ENCODE data around the gene SHISAL1.

The SHISAL1 gene

DNA sequence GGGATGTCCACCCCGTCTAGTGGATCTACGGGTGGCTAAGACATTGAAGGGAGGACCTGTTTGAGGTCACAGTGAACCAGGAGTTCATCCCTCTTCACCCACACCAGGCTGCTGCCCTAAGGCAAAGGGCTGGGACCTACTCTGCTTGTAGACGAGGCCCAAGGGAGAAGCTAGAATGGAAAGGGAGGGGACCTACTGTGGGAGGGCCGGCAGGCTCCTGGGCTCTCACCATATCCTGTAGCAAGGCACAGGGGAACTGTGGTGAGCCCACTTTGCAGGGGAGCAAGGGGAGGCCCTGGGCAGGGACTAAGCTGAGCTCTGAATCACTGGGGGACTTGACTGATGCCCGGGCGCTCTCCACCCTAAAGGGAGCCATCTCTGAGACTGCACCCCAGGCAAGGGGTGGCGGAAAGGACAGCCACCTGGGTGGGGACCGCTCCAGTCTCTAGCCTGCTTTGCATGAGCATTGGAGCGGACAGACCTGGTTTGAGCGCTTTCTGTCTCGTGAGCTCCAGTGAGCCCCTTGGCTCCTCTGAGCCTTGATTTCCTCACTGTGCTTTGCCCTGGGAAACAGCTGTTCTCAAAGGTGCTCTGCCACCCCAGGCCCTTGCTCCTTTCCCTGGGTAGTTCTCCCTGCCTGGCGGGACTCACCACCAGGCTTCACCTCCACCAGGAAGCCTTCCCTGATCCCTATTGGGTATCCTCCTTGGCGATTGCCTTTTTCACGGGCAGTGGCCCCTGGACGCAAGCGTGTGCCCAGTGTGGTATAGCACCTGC, 107.8 kb downstream of the SHISAL1 start:
- DNase-seq: no peak

GRCh38 chr22:44203203-44203602, 109.5 kb downstream of the SHISAL1 start:
- no peak for DNase-seq

- DNase-seq: no peak
These were observed 110.4 kb downstream of the SHISAL1 start for GRCh38 chr22:44202261-44202789.

DNA sequence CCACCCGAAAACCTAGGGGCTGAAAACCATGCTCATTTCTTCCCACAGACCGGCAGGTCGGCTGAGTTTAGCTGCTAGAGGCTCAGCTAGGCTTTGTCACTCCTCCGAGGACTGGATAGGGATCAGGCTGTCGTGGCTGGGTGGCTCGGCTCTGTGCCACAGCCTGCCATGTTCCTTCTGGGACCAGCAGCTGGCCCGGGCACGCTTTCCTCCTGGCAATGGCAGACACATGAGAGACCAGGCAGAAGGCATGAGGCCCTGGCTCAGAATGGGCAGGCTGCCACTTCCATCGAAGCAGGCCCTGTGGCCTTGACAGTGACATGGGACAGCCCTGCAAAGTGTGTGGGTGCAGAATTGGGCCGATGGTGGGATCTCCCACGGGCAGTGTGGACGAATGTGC, 111.1 kb downstream of the SHISAL1 start:
- DNase-seq: no peak

GRCh38 chr22:44200855-44201550, 111.7 kb downstream of the SHISAL1 start:
- DNase-seq: no peak

DNA sequence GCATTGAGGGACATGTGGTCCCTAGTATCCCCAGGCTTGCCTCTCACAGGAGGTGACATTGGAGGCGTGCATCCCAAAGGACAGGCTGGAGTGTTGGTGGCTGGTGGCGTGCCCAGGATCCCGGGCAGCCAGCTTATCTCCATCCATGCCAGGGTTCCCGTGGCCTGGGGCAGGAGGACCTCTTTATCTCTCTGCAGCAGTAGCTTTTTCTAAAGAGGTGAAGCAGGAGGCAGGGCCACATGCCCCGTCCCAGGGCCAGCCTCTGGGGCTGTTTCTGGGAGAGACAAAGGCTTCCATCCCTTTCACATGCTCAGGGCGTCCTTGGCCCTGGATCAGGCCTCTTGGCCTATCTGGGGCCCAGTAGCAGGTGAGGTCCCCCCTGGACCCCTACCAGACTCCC, 112.3 kb downstream of the SHISAL1 start:
- no peak for DNase-seq

DNA sequence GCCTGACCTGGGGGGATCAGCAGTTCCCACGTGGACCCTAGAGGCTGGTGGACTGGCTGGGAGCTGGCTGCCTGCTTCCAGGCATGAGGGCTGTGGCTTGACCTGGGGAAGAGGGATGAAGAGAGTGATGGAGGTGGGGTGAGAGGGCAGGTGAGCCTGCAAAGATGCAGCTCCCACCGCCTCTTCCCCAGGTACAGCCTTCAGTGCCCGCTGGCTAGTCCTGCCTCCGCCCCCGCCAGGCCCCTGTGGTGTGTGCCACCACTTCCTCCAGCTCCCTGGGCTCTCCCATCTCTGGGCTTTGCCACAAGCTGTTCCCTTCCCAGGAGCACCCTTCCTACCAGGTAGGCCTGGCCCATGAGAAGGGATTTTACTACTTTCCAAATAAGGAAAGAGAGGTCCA, 112.9 kb downstream of the SHISAL1 start:
- DNase-seq: no peak

DNA sequence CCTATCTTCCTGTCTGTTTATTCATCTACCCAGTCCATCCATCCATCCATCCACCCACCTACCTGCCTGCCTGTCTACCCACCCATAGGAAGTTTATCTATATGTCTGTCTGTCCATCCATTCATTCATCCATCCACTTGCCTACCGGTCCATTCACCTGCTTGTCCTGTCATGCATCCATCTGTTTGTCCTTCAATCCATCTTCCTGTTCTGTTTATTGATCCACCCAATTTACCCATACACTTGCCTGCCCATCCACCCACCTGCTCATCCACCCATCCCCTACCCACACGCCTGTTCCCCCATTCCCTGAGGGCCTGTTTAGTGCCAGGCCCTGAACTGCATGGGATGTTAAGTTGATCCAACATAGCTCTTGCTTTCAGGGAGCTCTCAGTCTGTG, 113.6 kb downstream of the SHISAL1 start:
- DNase-seq: no peak

- DNase-seq: no peak
These were observed 115.5 kb downstream of the SHISAL1 start for GRCh38 chr22:44197271-44197670.

- no peak for DNase-seq
These were observed 116.0 kb downstream of the SHISAL1 start for GRCh38 chr22:44196731-44197131.

DNA sequence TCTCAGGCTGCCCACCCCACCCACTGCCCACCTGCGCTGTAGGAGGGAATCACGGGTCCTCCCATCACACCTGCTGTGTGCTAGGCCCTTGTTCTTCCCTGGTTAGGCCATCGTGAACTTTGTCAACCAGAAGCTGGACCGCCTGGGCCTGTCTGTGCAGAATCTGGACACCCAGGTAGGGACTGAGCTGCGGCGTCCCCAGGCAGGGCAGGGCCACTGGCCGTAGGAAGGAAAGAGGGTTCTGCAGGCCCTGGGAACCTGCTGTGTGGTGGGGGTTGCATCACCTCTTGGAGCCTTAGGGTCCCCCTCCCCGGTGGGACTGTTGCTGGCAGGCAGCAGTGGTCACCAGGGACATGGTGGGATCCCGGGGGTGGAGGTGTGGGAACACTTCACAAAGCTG, 116.5 kb downstream of the SHISAL1 start:
- DNase-seq: no peak

DNA sequence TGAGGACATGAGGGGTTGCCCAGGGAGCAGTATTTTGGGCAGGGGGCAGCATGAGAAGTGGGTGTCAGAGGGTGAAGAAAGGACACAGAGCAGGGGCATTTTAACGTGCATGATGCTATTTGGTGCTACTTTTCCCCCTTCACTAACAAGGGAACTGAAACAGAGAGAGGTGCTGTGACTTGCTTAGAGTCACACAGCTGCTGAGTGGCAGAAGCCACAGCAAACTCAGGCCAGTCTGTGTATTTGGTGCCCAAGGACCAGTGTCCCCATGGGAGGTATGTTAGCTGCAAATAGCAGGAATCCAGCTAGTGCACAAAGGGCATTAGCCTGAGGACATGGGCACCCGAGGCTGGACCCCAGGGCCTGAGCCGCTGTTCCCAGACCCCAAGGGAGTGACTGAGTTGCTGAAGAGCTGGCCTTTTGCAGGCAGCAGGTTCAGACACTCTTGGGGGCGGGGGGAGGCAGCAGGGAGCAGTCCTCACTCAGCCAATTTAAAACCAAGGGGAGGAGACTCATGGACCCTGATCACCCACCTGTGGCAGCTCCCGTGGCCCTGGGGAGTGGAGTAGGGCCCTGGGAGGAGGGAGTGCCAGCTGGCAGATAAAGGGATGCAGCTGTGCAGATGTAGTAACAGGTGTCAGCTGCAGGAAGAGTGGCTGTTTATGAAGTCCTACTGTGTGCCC, 117.4 kb downstream of the SHISAL1 start:
- peak; percentile 35 for DNase-seq

GRCh38 chr22:44194569-44194968, 118.2 kb downstream of the SHISAL1 start:
- no peak for DNase-seq
